ENCODE data around the gene CEP85. TPM values are rescaled to one million over a fixed set of nuclear protein-coding genes. Genes with fewer than 3 reads are reported as not detected.

The CEP85 gene
- total RNA-seq, 6 donors from 2014 or later: 10.1 to 16.8 (median 10.7) TPM

DNA sequence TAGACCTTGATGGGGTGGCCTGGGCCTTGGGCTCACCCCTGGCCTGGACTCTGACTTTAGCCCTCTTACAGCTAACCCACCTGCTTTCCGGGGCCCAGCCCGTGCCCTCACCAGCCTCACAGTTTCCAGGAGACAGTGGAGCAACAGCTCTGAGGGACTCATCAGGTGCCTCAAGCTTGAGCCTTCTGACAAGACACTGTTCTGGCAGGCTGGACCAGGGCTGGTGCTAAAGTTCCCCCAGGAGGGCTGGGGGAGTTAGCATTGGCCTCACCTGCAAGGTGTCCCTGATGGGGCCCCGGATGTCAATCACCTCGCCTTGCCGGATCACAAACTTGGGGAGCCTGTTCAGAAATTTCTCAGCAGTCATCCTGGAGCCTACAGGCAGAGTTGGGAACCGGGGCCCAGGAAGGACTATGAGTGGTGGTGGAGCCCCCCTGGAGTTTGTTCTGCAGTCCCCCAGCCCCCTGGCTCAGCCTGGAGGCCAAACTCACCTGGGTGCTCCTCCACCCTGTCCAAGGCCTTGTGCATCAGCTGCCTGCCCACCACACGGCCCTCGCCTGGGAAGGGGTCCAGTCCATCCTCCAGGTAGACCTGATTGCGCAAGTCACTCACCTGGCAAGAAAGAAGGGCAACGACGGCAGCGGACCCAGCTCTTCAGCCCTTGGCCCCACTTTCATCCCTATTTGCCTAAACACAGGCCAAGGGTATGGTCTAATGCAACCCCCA, 50.0 kb downstream of the CEP85 start:
- H3K4me3 ChIP-seq: no peak overlapping the region
- DNase-seq (peak in 1 of 2 donors; percentile 64), ATAC-seq (ENCODE audit: low FRiP score in 2 of 2) (no peak)
- 77 to 95% methylated on average over 11 of the region's 12 CpGs for WGBS, 2 donors
- peaks cover 0 to 15% (median 9%) of the 10 kb centered on the region in 4 donors for H3K36me3 ChIP-seq
- H3K27me3 ChIP-seq: peaks cover 0 to 4% (median 0%) of the 10 kb centered on the region in 4 donors
- H3K9me3 ChIP-seq: no peaks in the 10 kb centered on the region
- no peak for TF ChIP-seq POLR2AphosphoS5 (IDR thresholded peaks at IDR 0.05)
- TF ChIP-seq POLR2A (IDR thresholded peaks at IDR 0.05): no peak
- TF ChIP-seq EP300 (IDR thresholded peaks at IDR 0.05): no peak
- TF ChIP-seq, protein P1, sequence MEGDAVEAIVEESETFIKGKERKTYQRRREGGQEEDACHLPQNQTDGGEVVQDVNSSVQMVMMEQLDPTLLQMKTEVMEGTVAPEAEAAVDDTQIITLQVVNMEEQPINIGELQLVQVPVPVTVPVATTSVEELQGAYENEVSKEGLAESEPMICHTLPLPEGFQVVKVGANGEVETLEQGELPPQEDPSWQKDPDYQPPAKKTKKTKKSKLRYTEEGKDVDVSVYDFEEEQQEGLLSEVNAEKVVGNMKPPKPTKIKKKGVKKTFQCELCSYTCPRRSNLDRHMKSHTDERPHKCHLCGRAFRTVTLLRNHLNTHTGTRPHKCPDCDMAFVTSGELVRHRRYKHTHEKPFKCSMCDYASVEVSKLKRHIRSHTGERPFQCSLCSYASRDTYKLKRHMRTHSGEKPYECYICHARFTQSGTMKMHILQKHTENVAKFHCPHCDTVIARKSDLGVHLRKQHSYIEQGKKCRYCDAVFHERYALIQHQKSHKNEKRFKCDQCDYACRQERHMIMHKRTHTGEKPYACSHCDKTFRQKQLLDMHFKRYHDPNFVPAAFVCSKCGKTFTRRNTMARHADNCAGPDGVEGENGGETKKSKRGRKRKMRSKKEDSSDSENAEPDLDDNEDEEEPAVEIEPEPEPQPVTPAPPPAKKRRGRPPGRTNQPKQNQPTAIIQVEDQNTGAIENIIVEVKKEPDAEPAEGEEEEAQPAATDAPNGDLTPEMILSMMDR (IDR thresholded peaks at IDR 0.05): no peak
- peaks cover 45 to 93% (median 74%) of the 10 kb centered on the region in 4 donors for H3K4me1 ChIP-seq
- H3K27ac ChIP-seq: peak overlapping the region; percentile 53 to 97 (median 70)

DNA sequence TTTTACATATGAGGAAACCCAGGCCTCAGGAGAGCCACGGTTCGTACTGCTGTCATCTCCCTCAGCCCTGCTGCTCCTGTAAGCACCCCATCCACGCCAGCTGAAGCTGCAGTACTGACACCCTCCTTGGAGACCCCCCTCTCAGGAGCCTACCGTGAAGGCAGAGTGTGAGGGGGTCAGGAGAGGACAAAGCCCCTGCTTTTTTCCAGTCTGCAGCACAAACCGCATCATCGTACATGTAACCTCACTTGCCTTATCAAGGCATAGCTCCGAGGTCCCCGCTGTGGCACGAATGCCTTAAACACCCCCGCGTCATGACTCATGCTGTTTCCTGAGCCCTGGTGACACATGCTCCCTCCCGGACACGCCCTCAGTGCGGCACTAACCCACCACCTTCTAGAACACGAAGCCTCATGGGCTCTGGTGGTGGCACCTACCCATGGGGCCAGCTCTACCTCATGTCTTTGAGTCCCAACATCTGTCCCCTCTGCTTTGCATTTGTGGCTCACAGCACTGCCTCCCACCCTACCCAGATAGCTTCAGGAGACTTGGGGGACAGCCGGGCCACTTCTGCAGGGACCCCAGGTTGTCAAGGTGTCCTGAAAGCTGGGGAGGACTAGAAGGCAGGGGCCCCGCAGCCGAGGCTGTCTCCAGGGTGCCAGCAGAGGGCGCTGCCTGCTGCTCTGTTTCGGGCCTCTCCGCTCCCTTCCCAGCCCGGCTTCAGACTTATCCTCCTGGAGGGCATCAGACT, 50.8 kb downstream of the CEP85 start:
- peaks cover 0 to 4% (median 0%) of the 10 kb centered on the region in 4 donors for H3K27me3 ChIP-seq
- DNase-seq (peak; percentile 87), ATAC-seq (ENCODE audit: low FRiP score in 2 of 2) (peak; percentile 31 to 45)
- H3K4me3 ChIP-seq: no peak overlapping the region
- TF ChIP-seq, protein P1 (IDR thresholded peaks at IDR 0.05): peak; percentile 55 to 73 (median 68)
- TF ChIP-seq POLR2A (IDR thresholded peaks at IDR 0.05): no peak
- peak; percentile 57 to 64 for TF ChIP-seq POLR2AphosphoS5 (IDR thresholded peaks at IDR 0.05)
- peak in 2 of 4 donors; percentile 24 to 42 for TF ChIP-seq EP300 (IDR thresholded peaks at IDR 0.05)
- WGBS, 2 donors: 39 to 51% methylated on average over 13 to 22 of the region's 22 CpGs
- peaks cover 0 to 15% (median 9%) of the 10 kb centered on the region in 4 donors for H3K36me3 ChIP-seq
- peaks cover 39 to 95% (median 76%) of the 10 kb centered on the region in 4 donors for H3K4me1 ChIP-seq
- H3K27ac ChIP-seq: peak overlapping the region; percentile 53 to 97 (median 70)
- no peaks in the 10 kb centered on the region for H3K9me3 ChIP-seq

DNA sequence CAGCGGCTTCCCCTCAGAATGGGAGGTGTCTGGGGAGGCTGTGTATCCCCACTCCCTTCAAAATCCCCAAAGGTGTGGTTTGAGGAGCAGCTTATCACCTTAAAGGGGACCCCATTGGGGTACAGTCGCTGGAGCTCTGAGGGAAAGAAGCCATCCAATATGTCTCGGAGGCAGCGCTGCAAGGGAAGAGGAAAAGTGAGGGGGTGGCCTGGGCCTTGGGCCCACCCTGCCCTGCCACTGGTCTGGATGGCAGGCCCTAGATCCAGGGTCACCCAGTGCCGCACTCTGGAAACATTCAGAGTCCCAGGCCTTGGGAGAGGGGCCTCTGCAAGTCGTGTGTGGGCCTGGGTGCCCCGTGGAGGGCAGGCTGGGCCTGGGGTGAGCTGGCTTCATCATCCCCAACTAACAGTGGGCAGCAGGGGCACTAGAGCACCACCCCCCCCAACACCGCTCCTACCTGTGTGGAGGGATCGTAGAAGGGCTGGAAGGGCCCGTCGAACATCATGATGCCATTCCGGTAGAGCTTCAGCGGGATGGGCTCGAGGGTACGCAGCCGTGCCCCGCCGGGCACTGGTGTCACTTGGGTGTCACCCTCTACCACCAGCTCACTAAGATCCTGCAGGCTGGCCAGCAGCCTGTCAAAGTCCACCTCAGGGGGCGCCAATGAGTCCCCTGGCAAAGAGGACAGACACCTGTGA, 51.5 kb downstream of the CEP85 start:
- 85 to 87% methylated on average over 8 to 19 of the region's 19 CpGs for WGBS, 2 donors
- H3K9me3 ChIP-seq: no peaks in the 10 kb centered on the region
- H3K36me3 ChIP-seq: peaks cover 0 to 15% (median 9%) of the 10 kb centered on the region in 4 donors
- ATAC-seq (ENCODE audit: low FRiP score in 2 of 2) (no peak), DNase-seq (peak in 1 of 2 donors; percentile 59)
- H3K4me1 ChIP-seq: peaks cover 39 to 98% (median 80%) of the 10 kb centered on the region in 4 donors
- TF ChIP-seq POLR2AphosphoS5 (IDR thresholded peaks at IDR 0.05) (no peak), EP300 (IDR thresholded peaks at IDR 0.05) (no peak), POLR2A (IDR thresholded peaks at IDR 0.05) (no peak)
- TF ChIP-seq, protein P1 (IDR thresholded peaks at IDR 0.05): peak in 2 of 6 experiments; percentile 1 to 17
- H3K27ac ChIP-seq: peak overlapping the region; percentile 17 to 97 (median 78)
- no peak overlapping the region for H3K4me3 ChIP-seq
- no peaks in the 10 kb centered on the region for H3K27me3 ChIP-seq

DNA sequence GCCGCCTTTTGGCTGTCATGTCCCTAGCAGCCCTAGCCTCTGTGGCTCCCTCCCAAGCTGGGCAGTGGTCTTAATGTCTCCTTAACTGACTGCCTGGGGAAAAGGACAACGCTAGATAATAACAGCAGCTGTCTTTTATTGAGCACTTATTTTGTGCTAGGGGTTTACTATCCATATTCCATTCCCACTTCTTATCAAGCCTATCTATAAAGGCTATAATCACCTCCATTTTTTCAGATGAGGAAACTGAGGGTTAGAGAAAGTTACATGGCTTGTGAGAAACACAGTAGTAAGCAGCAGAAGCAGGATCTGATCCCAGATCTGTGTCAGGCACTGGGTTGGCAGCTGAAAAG, 52.0 kb downstream of the CEP85 start:
- no peak for DNase-seq
- Histone ChIP-seq H3K4me1 (peaks cover 34 to 98% (median 78%) of the 10 kb centered on the region in 4 donors), H3K36me3 (peaks cover 0 to 15% (median 9%) of the 10 kb centered on the region in 4 donors), H3K27me3 (no peaks in the 10 kb centered on the region), H3K9me3 (no peaks in the 10 kb centered on the region), H3K4me3 (no peak overlapping the region), H3K27ac (peak overlapping the region; percentile 17 to 97 (median 78))
- TF ChIP-seq, protein P1 (IDR thresholded peaks at IDR 0.05): no peak
- no peak for TF ChIP-seq POLR2A (IDR thresholded peaks at IDR 0.05)
- TF ChIP-seq POLR2AphosphoS5 (IDR thresholded peaks at IDR 0.05): no peak
- TF ChIP-seq EP300 (IDR thresholded peaks at IDR 0.05): no peak
- 80 to 85% methylated on average over 1 to 2 of the region's 2 CpGs for WGBS, 2 donors
- no peak for ATAC-seq (ENCODE audit: low FRiP score in 2 of 2)

All from upper lobe of left lung (tissue), 6 donors.